DMS53 (cell line): ENCODE results near the gene TPD52L1.
"Not testable (repeated sequence)": the region's sequence is repeated elsewhere in the genome, so short reads cannot be mapped to it uniquely, and the experiment has no call there.

ENCODE experiments used
- DNase-seq: peaks from one replicate; lab custom pipeline; 2025; lab: John Stamatoyannopoulos, UW

TPD52L1 gene

DNA sequence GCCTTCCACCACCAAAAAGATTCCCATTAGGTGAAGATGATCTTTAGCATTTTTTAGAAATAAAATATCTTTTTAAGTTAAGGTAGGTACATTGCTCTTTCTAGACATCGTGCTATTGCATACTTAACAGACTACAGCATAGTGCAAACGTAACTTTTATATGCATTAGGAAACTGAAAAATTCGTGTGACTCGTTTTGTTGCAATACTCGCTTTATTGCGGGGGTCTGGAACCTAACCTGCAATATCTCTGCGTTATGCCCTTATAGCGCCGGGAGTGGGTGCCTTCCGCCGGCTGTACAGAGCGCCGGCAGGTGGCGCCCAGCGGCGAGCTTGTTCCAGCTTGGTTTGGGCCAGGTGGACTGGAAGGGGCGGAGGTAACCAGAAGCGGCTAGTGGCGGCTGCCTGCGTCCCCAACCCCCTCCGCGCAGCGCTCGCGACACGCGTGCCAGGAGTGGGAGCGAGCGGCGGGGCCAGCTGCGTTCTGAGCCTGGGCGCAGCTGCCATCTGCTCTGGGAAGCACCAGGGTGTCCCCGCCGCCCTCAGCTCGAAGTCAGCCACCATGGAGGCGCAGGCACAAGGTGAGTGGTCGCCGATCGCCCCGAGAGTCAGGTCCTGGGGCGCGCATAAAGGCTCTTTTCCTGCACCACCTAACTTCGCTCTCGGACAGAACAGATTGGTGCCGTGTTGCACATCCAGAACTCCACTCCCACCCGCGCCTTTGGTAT is at the start of gene TPD52L1:
TPD52L1 (plus strand) TSS at position 383 of the 727 bp plus-strand sequence; CDS start at position 562, 179 bp downstream.
- peak; percentile 93 for DNase-seq

DNA sequence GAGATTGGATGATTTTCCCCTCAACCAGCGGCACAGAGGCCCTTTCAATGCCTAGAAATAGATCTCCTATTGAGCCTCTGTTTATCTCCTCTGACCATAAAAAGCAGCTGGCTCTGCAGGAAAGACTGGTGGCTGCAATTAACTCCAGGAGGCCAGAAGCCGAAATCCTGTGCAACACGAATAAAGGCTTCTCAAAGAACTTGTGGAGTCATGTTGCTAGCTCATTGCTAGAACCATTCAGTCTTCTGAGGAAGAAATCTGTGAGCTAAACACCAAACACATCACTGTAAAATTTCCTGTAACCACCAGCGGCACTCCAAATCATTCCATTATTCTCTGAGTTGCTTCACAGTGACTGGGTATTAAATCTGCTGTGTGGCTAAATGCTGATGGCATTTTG is 49.1 kb upstream of the TPD52L1 start:
- DNase-seq, result no peak

DNA sequence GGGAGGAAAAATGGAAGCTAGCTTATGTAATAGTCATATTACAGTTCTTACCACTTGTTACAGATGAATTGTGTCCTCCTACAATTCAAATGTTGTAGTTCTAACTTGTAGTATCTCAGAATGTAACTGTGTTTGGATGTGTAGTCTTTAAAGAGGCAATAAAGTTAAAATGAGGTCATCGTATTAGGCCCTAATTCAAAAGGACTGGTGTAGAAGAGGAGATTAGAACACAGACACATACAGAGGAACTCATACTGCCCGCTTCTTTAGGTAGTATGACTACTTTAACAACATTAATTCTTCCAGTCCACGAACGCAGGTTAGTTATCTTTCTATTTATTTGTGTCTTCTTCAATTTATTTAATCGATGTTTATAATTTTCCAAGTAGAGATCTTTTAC is 46.5 kb upstream of the TPD52L1 start:
- no peak for DNase-seq

DNA sequence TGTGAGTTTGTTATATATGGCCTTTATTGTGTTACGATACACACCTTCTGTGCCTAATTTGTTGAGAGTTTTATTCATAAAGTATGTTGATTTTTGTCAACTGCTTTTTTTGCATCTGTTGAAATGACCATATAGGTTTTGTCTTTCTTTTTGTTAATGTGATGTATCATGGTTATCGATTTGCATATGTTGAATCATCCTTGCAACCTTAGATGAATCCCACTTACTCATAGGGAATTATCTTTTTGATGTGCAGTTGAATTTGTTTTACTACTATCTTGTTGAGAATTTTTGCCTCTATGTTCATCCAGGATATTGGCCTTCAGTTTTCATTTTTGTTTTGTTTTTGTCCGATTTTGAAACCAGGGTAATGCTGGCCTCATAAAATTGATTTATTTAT is 45.7 kb upstream of the TPD52L1 start:
- DNase-seq, result peak; percentile 5

DNA sequence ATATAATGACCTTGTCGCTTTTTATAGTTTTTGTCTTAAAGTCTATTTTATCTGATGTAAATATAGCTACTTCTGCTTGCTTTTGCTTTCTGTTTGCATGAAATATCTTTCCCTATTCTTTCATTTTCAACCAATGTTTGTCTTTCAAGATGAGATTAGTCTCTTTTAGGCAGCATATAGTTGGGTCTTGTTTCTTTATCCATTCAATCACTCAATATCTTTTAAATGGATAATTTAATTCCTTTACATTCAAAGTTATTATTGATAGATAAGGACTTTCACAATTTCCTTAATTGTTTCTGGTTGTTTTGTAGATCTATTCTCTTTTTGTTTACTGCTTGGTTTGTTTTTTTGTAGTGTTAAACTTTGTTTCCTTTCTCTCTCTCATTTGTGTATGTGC is 43.5 kb upstream of the TPD52L1 start:
- DNase-seq, result no peak

- DNase-seq, result no peak
Measured at GRCh38 chr6:125111219-125111983, 42.2 kb upstream of the TPD52L1 start.

DNA sequence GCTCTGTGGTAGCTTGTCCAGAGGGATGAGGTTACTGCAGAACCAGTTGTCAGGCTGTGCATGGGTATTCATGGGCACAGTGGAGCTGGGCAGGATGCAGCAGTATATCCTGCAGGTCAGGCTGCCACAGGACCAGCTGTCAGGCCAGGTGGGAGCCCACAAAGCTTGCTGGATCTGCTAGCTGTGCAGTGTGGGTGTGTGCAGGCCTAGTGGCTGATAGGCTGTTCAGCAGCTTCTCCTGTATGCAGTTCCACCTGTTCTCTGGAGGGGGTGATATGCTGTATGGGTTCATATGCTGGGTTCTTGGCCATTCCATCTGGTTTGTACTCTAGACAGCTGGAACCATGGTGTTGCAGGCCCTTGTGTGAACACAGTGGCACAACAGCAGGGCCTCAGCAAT is 40.6 kb upstream of the TPD52L1 start:
- DNase-seq, result no peak

- peak; percentile 64 for DNase-seq
Measured at GRCh38 chr6:125114248-125114858, 39.2 kb upstream of the TPD52L1 start.

DNA sequence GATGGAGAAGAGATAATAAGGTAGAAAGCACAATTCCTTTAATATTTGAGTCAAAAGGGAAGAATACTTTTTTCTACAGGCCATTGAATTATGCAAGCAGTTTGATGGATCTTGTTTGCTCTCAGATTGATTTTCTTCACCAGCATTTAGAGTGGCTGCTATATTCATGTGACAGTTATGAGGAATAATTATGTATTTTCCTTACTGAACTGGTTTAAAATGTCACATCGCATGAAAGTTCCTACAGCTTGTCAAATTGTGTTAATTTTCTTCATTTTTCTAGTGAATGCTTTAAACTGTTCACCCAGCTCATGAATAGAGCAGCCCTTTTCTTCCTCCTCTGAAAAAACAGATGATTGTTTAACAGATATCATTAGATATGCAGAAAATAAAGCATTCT is 37.4 kb upstream of the TPD52L1 start:
- DNase-seq, result no peak

GRCh38 chr6:125116710-125117109 is 36.9 kb upstream of the TPD52L1 start:
- no peak for DNase-seq

- no peak for DNase-seq
Measured at GRCh38 chr6:125117818-125118217, 35.8 kb upstream of the TPD52L1 start.

DNA sequence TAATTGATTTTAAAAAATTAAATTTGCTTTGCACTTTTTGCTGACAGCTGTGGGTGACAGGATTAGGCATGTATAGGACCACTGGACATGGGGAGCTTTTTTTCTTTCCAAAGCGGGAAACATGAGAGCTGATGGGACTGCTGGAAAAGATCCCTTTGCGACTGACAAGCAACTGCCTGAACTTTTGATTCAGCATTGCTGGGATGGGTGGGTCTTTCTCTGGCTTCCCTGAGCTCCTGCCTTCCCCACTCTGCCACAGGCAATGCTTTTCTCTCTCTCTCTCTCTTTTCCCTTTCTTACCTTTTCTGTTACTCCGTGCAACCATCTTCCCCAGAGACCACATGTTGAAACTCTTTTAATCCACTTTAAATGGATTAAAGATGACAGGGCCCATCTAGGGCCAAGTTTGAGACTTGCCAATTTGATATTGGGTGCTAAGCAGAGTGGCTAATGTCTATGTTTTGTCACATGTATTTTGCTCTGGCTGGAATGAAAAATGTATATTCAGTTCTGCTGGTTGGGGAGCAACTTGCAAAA is 33.5 kb upstream of the TPD52L1 start:
- DNase-seq, result no peak

GRCh38 chr6:125121894-125122293 is 31.7 kb upstream of the TPD52L1 start:
- no peak for DNase-seq

DNA sequence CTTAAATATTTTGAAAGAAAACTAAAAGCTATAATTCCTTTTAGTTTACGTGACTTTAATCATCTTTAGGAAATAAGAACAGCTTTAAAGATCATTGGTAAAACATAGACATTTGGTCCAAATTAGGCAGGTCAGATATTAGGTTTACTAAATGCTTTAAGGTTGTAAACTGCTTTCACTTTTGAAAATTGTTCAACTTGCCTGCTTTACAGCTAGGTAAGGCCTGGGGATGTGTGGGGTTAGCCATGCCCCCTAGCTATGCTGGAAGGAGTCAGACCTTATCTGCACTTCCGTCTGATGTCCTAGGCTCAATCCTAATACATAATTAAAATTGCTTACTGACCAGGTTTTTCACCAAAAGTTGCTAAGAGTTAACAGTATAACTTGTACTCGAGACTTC is 30.5 kb upstream of the TPD52L1 start:
- DNase-seq, result no peak

GRCh38 chr6:125123468-125124048 is 30.0 kb upstream of the TPD52L1 start:
- no peak for DNase-seq

DNA sequence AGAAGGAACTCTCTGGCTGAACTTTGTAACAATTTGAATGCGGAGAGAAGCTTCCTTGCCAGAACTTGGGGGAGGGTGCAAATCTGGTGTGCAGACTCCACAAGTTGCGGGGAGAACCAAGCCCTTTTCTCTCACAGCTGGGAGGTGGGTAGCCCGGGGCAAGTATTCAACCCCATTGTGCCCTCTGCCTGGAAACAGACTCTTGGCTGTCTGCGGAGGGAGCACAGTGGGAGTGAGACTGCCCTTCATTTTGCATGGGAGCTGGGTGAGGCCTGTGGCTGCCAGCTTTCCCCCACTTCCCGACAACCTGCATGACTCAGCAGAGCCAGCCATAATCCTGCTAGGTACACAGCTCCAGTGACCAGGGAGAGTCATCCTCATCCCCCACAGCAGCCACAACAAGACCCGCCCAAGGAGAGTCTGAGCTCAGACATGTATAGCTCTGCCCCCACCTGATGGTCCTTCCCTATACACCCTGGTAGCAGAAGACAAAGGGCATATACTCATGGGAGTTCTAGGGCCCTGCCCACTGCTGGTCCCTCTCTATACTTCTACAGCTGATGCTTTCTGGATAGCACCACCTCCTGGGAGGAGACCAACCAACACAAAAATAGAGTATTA is 29.4 kb upstream of the TPD52L1 start:
- peak; percentile 15 for DNase-seq

DNA sequence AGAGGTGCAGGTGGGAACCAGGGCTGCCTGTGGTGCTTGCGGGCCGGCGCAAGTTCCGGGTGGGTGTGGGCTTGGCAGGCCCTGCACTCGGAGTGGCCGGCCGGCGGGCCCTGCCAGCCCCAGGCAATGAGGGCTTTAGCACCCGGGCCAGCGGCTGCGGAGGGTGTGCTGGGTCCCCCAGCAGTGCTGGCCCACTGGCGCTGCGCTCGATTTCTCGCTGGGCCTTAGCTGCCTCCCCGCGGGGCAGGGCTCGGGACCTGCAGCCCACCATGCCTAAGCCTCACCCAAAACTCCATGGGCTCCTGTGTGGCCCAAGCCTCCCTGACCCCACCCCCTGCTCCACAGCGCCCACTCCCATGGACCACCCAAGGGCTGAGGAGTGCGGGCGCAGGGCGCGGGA is 27.7 kb upstream of the TPD52L1 start:
- not testable (repeated sequence) for DNase-seq

DNA sequence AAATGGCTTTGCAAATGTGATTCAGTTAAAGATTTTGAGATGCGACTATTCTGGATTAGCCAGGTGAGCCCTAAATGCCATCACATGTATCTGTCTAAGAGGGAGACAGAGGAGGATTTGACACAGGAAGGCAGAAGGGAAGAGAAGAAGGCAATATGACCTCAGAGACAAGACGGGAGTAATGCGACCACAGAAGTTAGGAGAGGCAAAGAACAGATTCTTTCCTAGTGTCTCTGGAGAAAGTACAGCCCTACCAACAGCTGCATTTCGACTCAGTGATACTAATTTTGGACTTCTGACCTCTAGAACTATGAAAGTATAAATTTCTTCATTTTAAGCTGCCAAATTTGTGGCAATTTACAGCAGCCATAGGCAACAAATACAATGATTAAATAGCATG is 24.2 kb upstream of the TPD52L1 start:
- DNase-seq, result no peak

DNA sequence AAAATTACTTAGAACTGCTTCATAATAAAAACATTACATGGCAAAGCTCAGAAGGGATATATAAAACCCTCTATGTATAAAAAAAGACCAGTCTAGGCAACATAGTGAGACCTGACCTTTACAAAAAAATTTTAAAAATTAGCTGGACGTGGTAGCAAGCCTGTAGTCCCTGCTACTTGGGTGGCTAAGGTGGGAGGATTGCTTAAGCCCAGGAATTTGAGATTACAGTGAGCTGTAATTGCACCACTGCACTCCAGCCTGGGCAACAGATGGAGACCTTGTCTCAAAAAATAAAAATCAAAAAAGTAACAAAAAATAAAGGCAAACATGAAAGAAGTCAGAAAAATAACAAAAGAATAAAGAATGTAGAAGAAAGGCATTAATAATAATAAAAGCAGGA is 21.5 kb upstream of the TPD52L1 start:
- DNase-seq, result no peak

- DNase-seq, result no peak
Measured at GRCh38 chr6:125136378-125136777, 17.2 kb upstream of the TPD52L1 start.

DNA sequence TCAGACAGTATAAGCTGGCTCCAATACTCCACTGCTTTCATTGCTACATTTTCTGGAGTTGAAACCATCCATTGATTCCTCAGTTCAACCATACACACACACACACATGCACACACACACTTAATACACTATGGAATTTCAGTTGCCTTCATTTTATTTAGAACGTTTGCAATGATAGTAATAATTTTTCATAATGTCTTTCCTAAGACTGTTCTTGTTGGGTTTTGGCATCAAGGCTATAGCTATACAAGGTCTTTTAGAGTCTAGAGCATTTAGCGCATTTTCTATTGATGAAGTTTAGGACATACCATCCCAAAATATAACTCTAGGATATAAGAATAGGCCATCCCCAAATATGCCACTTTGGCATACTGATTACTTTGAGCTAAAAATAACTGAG is 15.5 kb upstream of the TPD52L1 start:
- DNase-seq, result no peak

DNA sequence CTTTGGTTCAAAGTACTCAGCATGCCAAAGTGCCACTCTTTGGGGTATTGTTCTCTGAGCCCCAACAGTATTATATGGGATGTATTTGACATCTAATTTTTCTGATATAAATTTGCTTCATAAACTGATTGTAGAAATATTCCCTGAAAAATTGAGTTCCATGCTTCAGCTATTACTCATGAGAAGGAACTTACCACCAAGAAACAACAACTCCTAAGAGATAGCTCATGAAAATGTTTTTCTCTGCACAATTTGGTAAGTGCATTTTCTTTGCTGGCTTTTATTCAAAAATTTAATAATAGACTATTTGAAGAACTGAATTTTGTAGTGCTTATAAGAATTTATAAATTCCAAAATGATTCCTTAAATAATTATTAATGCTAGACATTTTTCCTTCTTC is 12.8 kb upstream of the TPD52L1 start:
- no peak for DNase-seq
